ENCODE measurements around the gene PRAMEF26. TPM values are rescaled to one million over a fixed set of nuclear protein-coding genes. Genes with fewer than 3 reads are reported as not detected.
"Not testable (repeated sequence)": the region's sequence is repeated elsewhere in the genome, so short reads cannot be mapped to it uniquely, and the experiment has no call there.

The PRAMEF26 gene
- total RNA-seq, result not detected

- H3K9me3 Mint-ChIP-seq; H3K36me3 Mint-ChIP-seq; H3K4me1 Mint-ChIP-seq; H3K4me3 Mint-ChIP-seq; H3K27me3 Mint-ChIP-seq; DNase-seq; ATAC-seq (ENCODE audit: low read depth); H3K27ac Mint-ChIP-seq; POLR2A ChIA-PET: not testable (repeated sequence)
Measured at GRCh38 chr1:13155909-13156308, at the start of gene PRAMEF26. PRAMEF26 (minus strand) TSS chr1:13156009; CDS start chr1:13153095, 2,914 bp downstream.

- DNase-seq; POLR2A ChIA-PET; H3K27ac Mint-ChIP-seq; H3K36me3 Mint-ChIP-seq; ATAC-seq (ENCODE audit: low read depth); H3K9me3 Mint-ChIP-seq; H3K4me3 Mint-ChIP-seq; H3K4me1 Mint-ChIP-seq; H3K27me3 Mint-ChIP-seq: not testable (repeated sequence)
Measured at GRCh38 chr1:13201309-13201708, 45.5 kb upstream of the PRAMEF26 start, which contains the start of gene PRAMEF13. PRAMEF13 (minus strand) TSS chr1:13201409; CDS start chr1:13199589, 1,820 bp downstream.

DNA sequence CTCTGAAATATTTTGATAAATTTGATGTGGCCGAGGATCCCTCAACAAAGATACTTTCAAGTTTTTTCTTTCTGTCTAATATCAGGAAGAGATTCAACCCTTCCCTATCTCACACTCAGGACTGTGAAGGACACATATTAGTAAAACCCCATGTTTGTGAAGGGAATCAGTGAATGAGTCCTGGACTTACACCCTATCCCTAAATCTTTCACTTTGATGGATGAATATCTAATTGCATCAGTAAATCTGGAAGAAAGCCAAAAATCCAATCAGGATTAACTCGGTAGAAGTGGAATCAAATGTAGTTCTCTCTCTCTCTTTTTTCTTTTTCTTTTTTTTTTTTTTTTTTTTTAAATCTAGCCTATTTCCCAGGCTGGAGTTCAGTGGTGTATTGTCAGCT, 15.7 kb upstream of the PRAMEF26 start, which contains the start of gene PRAMEF9:
PRAMEF9 (plus strand) TSS at position 301 of the 400 bp plus-strand sequence. CDS start 3,433 bp downstream, outside the sequence.
- H3K4me3 Mint-ChIP-seq; H3K4me1 Mint-ChIP-seq; POLR2A ChIA-PET; H3K27ac Mint-ChIP-seq; H3K36me3 Mint-ChIP-seq; ATAC-seq (ENCODE audit: low read depth); DNase-seq; H3K27me3 Mint-ChIP-seq; H3K9me3 Mint-ChIP-seq: not testable (repeated sequence)

DNA sequence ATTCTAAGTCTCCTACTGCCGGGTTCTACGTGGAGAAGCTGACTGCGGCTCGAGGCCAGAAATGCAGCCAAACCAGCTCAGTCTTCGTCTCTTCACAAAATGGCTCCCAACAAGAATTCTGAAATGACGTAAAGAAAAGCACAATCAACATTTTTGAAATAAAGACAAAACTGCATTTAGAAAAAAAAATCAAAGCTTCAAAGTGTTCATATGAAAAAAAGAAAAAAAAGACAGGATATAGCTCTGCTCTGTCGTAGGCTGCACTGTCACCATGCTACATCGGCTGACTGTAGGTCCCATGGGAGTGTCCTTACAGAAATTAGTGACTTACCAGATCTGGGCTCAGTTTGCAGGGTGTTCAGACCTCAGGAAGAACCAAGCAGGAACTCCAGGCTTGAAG, 9.7 kb upstream of the PRAMEF26 start, which contains the start of gene HNRNPCL4:
HNRNPCL4 (minus strand) TSS at position 101 of the 400 bp plus-strand sequence. CDS start 164 bp downstream, outside the sequence.
- H3K27me3 Mint-ChIP-seq; H3K4me3 Mint-ChIP-seq; H3K36me3 Mint-ChIP-seq; H3K27ac Mint-ChIP-seq; H3K4me1 Mint-ChIP-seq; H3K9me3 Mint-ChIP-seq; DNase-seq; ATAC-seq (ENCODE audit: low read depth); POLR2A ChIA-PET: not testable (repeated sequence)

- H3K27me3 Mint-ChIP-seq; DNase-seq; H3K27ac Mint-ChIP-seq; POLR2A ChIA-PET; H3K4me3 Mint-ChIP-seq; ATAC-seq (ENCODE audit: low read depth); H3K36me3 Mint-ChIP-seq; H3K4me1 Mint-ChIP-seq; H3K9me3 Mint-ChIP-seq: not testable (repeated sequence)
Measured at GRCh38 chr1:13116754-13117153, 39.1 kb downstream of the PRAMEF26 start, which contains the start of gene HNRNPCL2. HNRNPCL2 (minus strand) TSS chr1:13116854; CDS start chr1:13116400, 454 bp downstream.

Other genes with a start within 250 kb of the PRAMEF26 start
- gene PRAMEF7, start 239.4 kb downstream of the PRAMEF26 start, total RNA-seq, result not detected
- not detected for gene PRAMEF6, start 208.4 kb downstream of the PRAMEF26 start, total RNA-seq
- not detected for gene PRAMEF27, start 99.4 kb downstream of the PRAMEF26 start, total RNA-seq
- not detected for gene HNRNPCL3, start 95.2 kb downstream of the PRAMEF26 start, total RNA-seq
- gene PRAMEF25, start 85.2 kb downstream of the PRAMEF26 start, total RNA-seq, result not detected
- gene HNRNPCL2, start 39.2 kb downstream of the PRAMEF26 start, total RNA-seq, result not detected
- gene HNRNPCL4, start 9.6 kb upstream of the PRAMEF26 start, total RNA-seq, result not detected
- gene PRAMEF9, start 15.8 kb upstream of the PRAMEF26 start, total RNA-seq, result not detected
- not detected for gene PRAMEF13, start 45.4 kb upstream of the PRAMEF26 start, total RNA-seq
- gene PRAMEF18, start 70.1 kb upstream of the PRAMEF26 start, total RNA-seq, result not detected
- not detected for gene PRAMEF5, start 98.2 kb upstream of the PRAMEF26 start, total RNA-seq
- not detected for gene PRAMEF8, start 129.1 kb upstream of the PRAMEF26 start, total RNA-seq
- gene PRAMEF33, start 147.5 kb upstream of the PRAMEF26 start, total RNA-seq, result not detected
- gene PRAMEF15, start 159.6 kb upstream of the PRAMEF26 start, total RNA-seq, result not detected
- not detected for gene PRAMEF14, start 191.1 kb upstream of the PRAMEF26 start, total RNA-seq
- gene PRAMEF19, start 215.9 kb upstream of the PRAMEF26 start, total RNA-seq, result not detected
- not detected for gene PRAMEF17, start 233.6 kb upstream of the PRAMEF26 start, total RNA-seq

All from activated naive CD8-positive, alpha-beta T cell treated with anti-CD3 and anti-CD28 coated beads, Interleukin-2, amount 10 ng/mL, durations not matched to agents 7 days and 5 days (primary cell).